ENCODE results near the gene GAS7. TPM values are rescaled to one million over a fixed set of nuclear protein-coding genes. Genes with fewer than 3 reads are reported as not detected.
A peak's percentile ranks its signal among the peaks of the same experiment; 100 is the strongest.
"Not testable (repeated sequence)": the region's sequence is repeated elsewhere in the genome, so short reads cannot be mapped to it uniquely, and the experiment has no call there.

GAS7 gene
- total RNA-seq, 2 donors from 2014 or later, result 8.0 to 20.1 TPM

- peak in 1 of 4 donors; percentile 24 for DNase-seq
- Histone ChIP-seq H3K36me3 (replicated peaks in 1 of 2; ENCODE audit: insufficient read depth in 1 of 2, low read depth in 2 of 2) (no peaks in the 10 kb centered on the region), H3K27me3 (no peaks in the 10 kb centered on the region), H3K4me1 (no peaks in the 10 kb centered on the region), H3K9me3 (no peaks in the 10 kb centered on the region), H3K27ac (no peak overlapping the region), H3K4me3 (no peak overlapping the region)
- 62 to 66% methylated on average over 11 of the region's 11 CpGs for WGBS, 2 donors
- ATAC-seq, result peak; percentile 21
- TF ChIP-seq, protein P1, sequence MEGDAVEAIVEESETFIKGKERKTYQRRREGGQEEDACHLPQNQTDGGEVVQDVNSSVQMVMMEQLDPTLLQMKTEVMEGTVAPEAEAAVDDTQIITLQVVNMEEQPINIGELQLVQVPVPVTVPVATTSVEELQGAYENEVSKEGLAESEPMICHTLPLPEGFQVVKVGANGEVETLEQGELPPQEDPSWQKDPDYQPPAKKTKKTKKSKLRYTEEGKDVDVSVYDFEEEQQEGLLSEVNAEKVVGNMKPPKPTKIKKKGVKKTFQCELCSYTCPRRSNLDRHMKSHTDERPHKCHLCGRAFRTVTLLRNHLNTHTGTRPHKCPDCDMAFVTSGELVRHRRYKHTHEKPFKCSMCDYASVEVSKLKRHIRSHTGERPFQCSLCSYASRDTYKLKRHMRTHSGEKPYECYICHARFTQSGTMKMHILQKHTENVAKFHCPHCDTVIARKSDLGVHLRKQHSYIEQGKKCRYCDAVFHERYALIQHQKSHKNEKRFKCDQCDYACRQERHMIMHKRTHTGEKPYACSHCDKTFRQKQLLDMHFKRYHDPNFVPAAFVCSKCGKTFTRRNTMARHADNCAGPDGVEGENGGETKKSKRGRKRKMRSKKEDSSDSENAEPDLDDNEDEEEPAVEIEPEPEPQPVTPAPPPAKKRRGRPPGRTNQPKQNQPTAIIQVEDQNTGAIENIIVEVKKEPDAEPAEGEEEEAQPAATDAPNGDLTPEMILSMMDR (IDR thresholded peaks at IDR 0.05), result no peak
- TF ChIP-seq POLR2A (IDR thresholded peaks at IDR 0.05), result no peak
- intact Hi-C loops (cut with DNase I), result no loop called here
These were observed 138.7 kb downstream of the GAS7 start for GRCh38 chr17:10059684-10060211.

- Histone ChIP-seq H3K4me1 (no peaks in the 10 kb centered on the region), H3K36me3 (replicated peaks in 1 of 2; ENCODE audit: insufficient read depth in 1 of 2, low read depth in 2 of 2) (no peaks in the 10 kb centered on the region), H3K9me3 (no peaks in the 10 kb centered on the region), H3K27me3 (no peaks in the 10 kb centered on the region), H3K27ac (no peak overlapping the region), H3K4me3 (no peak overlapping the region)
- ATAC-seq, result no peak
- intact Hi-C loops (cut with DNase I), result no loop called here
- 71 to 78% methylated on average over 16 of the region's 16 CpGs for WGBS, 2 donors
- TF ChIP-seq, protein P1 (IDR thresholded peaks at IDR 0.05), result no peak
- TF ChIP-seq POLR2A (IDR thresholded peaks at IDR 0.05), result no peak
- DNase-seq, result no peak
These were observed 139.3 kb downstream of the GAS7 start for GRCh38 chr17:10058921-10059683.

GRCh38 chr17:10057466-10057865 is 140.9 kb downstream of the GAS7 start:
- H3K4me3 ChIP-seq; H3K4me1 ChIP-seq; H3K27me3 ChIP-seq; intact Hi-C loops (cut with DNase I); H3K9me3 ChIP-seq; H3K27ac ChIP-seq; DNase-seq; ATAC-seq; H3K36me3 ChIP-seq (replicated peaks in 1 of 2; ENCODE audit: insufficient read depth in 1 of 2, low read depth in 2 of 2): not testable (repeated sequence)
- WGBS, 2 donors, result 84 to 92% methylated on average over 10 to 13 of the region's 25 CpGs

DNA sequence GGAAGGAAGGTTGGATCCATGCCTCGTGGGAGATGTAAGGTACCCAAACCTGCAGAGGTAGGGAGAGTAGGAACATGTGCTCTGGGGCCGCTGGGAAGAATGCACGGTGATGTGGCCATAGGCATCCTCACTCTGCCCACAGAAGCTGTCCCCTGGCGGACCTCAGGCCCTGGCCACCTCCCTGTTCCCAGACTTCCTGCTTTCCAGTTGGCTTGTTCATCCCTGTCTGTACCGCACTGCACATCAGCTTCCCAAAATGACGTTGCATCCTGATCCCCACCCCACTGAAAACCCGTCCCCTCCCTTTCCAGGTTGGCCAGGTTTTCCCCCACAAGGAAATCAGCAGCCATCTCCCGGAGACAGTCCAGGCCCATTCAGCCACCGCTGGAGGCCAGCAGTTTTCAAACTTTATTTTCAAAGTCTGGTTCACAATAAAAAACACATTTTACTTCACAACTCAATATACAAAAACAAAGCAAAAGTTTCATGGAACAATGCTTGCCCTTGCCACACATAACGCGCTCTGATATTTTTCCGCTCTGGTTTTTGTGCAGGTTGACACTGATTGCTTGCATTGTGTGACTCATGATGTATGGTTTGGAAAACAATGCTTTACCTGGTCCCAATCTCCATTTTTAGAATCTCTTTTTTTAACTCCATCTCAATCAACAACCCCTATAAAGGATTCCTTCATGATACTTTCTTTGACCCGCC is 143.0 kb downstream of the GAS7 start:
- WGBS, 2 donors, result 68 to 72% methylated on average over 13 of the region's 13 CpGs
- intact Hi-C loops (cut with DNase I), result no loop called here
- H3K27me3 ChIP-seq, result no peaks in the 10 kb centered on the region

More for the DNA sequence above, 143.0 kb downstream of the GAS7 start:
- Histone ChIP-seq H3K27ac (no peak overlapping the region), H3K4me1 (peaks cover 5% of the 10 kb centered on the region), H3K4me3 (no peak overlapping the region), H3K9me3 (no peaks in the 10 kb centered on the region), H3K36me3 (replicated peaks in 1 of 2; ENCODE audit: insufficient read depth in 1 of 2, low read depth in 2 of 2) (no peaks in the 10 kb centered on the region)
- no peak for ATAC-seq
- DNase-seq, result no peak
- TF ChIP-seq, protein P1 (IDR thresholded peaks at IDR 0.05), result no peak
- TF ChIP-seq POLR2A (IDR thresholded peaks at IDR 0.05), result no peak
